ENCODE results near the gene CTNND2.
"Not testable (repeated sequence)": the region's sequence is repeated elsewhere in the genome, so short reads cannot be mapped to it uniquely, and the experiment has no call there.

Gene CTNND2

GRCh38 chr5:11072568-11072967 is 831.7 kb downstream of the CTNND2 start:
- CTCF ChIA-PET = no interaction called here
- no peaks in the 10 kb centered on the region for H3K9me3 ChIP-seq (ENCODE audit: control insufficient read depth, insufficient read depth, low read depth, low read length)
- H3K4me3 ChIP-seq (ENCODE audit: low read depth, low read length) = no peak overlapping the region
- POLR2A ChIA-PET = no interaction called here
- H3K4me1 ChIP-seq (ENCODE audit: control insufficient read depth, insufficient read depth, low read length) = no peaks in the 10 kb centered on the region
- TF ChIP-seq ZNF777 (tag by site-specific recombination; IDR thresholded peaks at IDR 0.05; ENCODE audit: borderline replicate concordance) = no peak
- TF ChIP-seq GLI4 (tag by site-specific recombination; IDR thresholded peaks at IDR 0.05) = no peak
- no peak for TF ChIP-seq GLIS1 (tag by site-specific recombination; IDR thresholded peaks at IDR 0.05)
- no peak for TF ChIP-seq ZNF610 (tag by site-specific recombination; IDR thresholded peaks at IDR 0.05; ENCODE audit: borderline replicate concordance)
- TF ChIP-seq ZNF175 (tag by site-specific recombination; IDR thresholded peaks at IDR 0.05) = no peak
- TF ChIP-seq ZNF114 (tag by site-specific recombination; IDR thresholded peaks at IDR 0.05) = no peak
- TF ChIP-seq REPIN1 (tag by site-specific recombination; IDR thresholded peaks at IDR 0.05; ENCODE audit: low read depth) = no peak
- no peak for TF ChIP-seq ELK4 (IDR thresholded peaks at IDR 0.05; ENCODE audit: borderline replicate concordance, low read depth, low read length)
- no peak for TF ChIP-seq CTCF (tag by site-specific recombination; IDR thresholded peaks at IDR 0.05)
- no peak for TF ChIP-seq KLF10 (tag by site-specific recombination; IDR thresholded peaks at IDR 0.05)
- no peak overlapping the region for H3K27ac ChIP-seq (ENCODE audit: extremely low read depth, low read depth, low read length)
- no peaks in the 10 kb centered on the region for H3K36me3 ChIP-seq (ENCODE audit: control insufficient read depth in 2 of 2, insufficient read depth in 1 of 2, low read length in 2 of 2)

GRCh38 chr5:11072076-11072475 is 832.2 kb downstream of the CTNND2 start:
- Histone ChIP-seq H3K36me3 (ENCODE audit: control insufficient read depth in 2 of 2, insufficient read depth in 1 of 2, low read length in 2 of 2) (no peaks in the 10 kb centered on the region), H3K9me3 (ENCODE audit: control insufficient read depth, insufficient read depth, low read depth, low read length) (no peaks in the 10 kb centered on the region), H3K4me1 (ENCODE audit: control insufficient read depth, insufficient read depth, low read length) (no peaks in the 10 kb centered on the region), H3K27ac (ENCODE audit: extremely low read depth, low read depth, low read length) (no peak overlapping the region), H3K4me3 (ENCODE audit: low read depth, low read length) (no peak overlapping the region)
- no peak for TF ChIP-seq ZNF830 (tag by site-specific recombination; IDR thresholded peaks at IDR 0.05; ENCODE audit: low read depth)
- no peak for TF ChIP-seq ZNF654 (tag by site-specific recombination; IDR thresholded peaks at IDR 0.05; ENCODE audit: low read depth)
- no peak for TF ChIP-seq ZNF76 (tag by site-specific recombination; IDR thresholded peaks at IDR 0.05; ENCODE audit: borderline replicate concordance, low read depth)
- TF ChIP-seq AEBP2 (tag by site-specific recombination; IDR thresholded peaks at IDR 0.05; ENCODE audit: borderline replicate concordance) = no peak
- TF ChIP-seq PRDM6 (tag by site-specific recombination; IDR thresholded peaks at IDR 0.05) = no peak
- TF ChIP-seq KLF10 (tag by site-specific recombination; IDR thresholded peaks at IDR 0.05) = no peak
- POLR2A ChIA-PET = no interaction called here
- CTCF ChIA-PET = no interaction called here

GRCh38 chr5:11069041-11069440 is 835.2 kb downstream of the CTNND2 start:
- ChIA-PET CTCF (no interaction called here), POLR2A (no interaction called here)
- H3K27ac ChIP-seq (ENCODE audit: extremely low read depth, low read depth, low read length) = no peak overlapping the region
- H3K4me3 ChIP-seq (ENCODE audit: low read depth, low read length) = no peak overlapping the region
- TF ChIP-seq ZNF596 (tag by site-specific recombination; IDR thresholded peaks at IDR 0.05) (no peak), MZF1 (tag by site-specific recombination; IDR thresholded peaks at IDR 0.05; ENCODE audit: borderline replicate concordance) (no peak), ZNF121 (tag by site-specific recombination; IDR thresholded peaks at IDR 0.05) (no peak), BCL11B (tag by site-specific recombination; IDR thresholded peaks at IDR 0.05; ENCODE audit: low read depth) (no peak), KLF9 (tag by site-specific recombination; IDR thresholded peaks at IDR 0.05; ENCODE audit: low read depth) (no peak), ZSCAN16 (tag by site-specific recombination; IDR thresholded peaks at IDR 0.05) (no peak), ZNF391 (tag by site-specific recombination; IDR thresholded peaks at IDR 0.05; ENCODE audit: borderline replicate concordance, low read depth) (no peak), KLF16 (tag by site-specific recombination; IDR thresholded peaks at IDR 0.05) (no peak), SALL2 (tag by site-specific recombination; IDR thresholded peaks at IDR 0.05; ENCODE audit: borderline replicate concordance) (no peak), ZSCAN23 (tag by site-specific recombination; IDR thresholded peaks at IDR 0.05) (no peak)
- no peaks in the 10 kb centered on the region for H3K9me3 ChIP-seq (ENCODE audit: control insufficient read depth, insufficient read depth, low read depth, low read length)
- no peaks in the 10 kb centered on the region for H3K36me3 ChIP-seq (ENCODE audit: control insufficient read depth in 2 of 2, insufficient read depth in 1 of 2, low read length in 2 of 2)
- no peaks in the 10 kb centered on the region for H3K4me1 ChIP-seq (ENCODE audit: control insufficient read depth, insufficient read depth, low read length)

- H3K27ac ChIP-seq (ENCODE audit: extremely low read depth, low read depth, low read length); POLR2A ChIA-PET; H3K9me3 ChIP-seq (ENCODE audit: control insufficient read depth, insufficient read depth, low read depth, low read length); H3K4me3 ChIP-seq (ENCODE audit: low read depth, low read length); H3K4me1 ChIP-seq (ENCODE audit: control insufficient read depth, insufficient read depth, low read length); H3K36me3 ChIP-seq (ENCODE audit: control insufficient read depth in 2 of 2, insufficient read depth in 1 of 2, low read length in 2 of 2): not testable (repeated sequence)
- CTCF ChIA-PET = interaction anchor here (1.8 kb wide), 1 partner anchor 9 kb away, joined by 6 read pairs; no protein-coding TSS in a partner anchor
These were observed 838.5 kb downstream of the CTNND2 start for GRCh38 chr5:11065723-11066122.
